HL-60/S4 (cell line): ENCODE results near the gene LRRC26.

ENCODE experiments used
- in situ Hi-C: fragments of 300-500 bp; cut with MboI; formaldehyde crosslinking; loops from 2 replicates; pipeline ENCODE4 v1.14.3; 2022; ENCODE audit warnings: low sequenced_read_pairs

Gene LRRC26

GRCh38 chr9:137169896-137170358 is at the start of gene LRRC26:
Gene LRRC26 (minus strand): TSS chr9:137170051. CDS start chr9:137169943, 108 bp downstream.
- in situ Hi-C loops, result no loop called here

GRCh38 chr9:137218754-137219271 is 49.0 kb upstream of the LRRC26 start:
- in situ Hi-C loops, result loop anchor here (25.0 kb wide), 1 partner anchor 432 kb away; the partner anchor contains the start of genes CCDC183 and TMEM141

GRCh38 chr9:137218212-137218753 is 48.4 kb upstream of the LRRC26 start:
- in situ Hi-C loops, result loop anchor here (25.0 kb wide), 1 partner anchor 431 kb away; the partner anchor contains the start of genes CCDC183 and TMEM141

GRCh38 chr9:137217276-137218211 is 47.7 kb upstream of the LRRC26 start:
- in situ Hi-C loops, result loop anchor here (25.0 kb wide), 1 partner anchor 430 kb away; the partner anchor contains the start of genes CCDC183 and TMEM141

- in situ Hi-C loops, result loop anchor here (25.0 kb wide), 1 partner anchor 429 kb away; the partner anchor contains the start of genes CCDC183 and TMEM141
Observed at GRCh38 chr9:137216188-137216965, 46.5 kb upstream of the LRRC26 start.

GRCh38 chr9:137215196-137215986 is 45.5 kb upstream of the LRRC26 start:
- in situ Hi-C loops, result loop anchor here (25.0 kb wide), 1 partner anchor 428 kb away; the partner anchor contains the start of genes CCDC183 and TMEM141

- in situ Hi-C loops, result loop anchor here (25.0 kb wide), 1 partner anchor 427 kb away; the partner anchor contains the start of genes CCDC183 and TMEM141
Observed at GRCh38 chr9:137214620-137215019, 44.8 kb upstream of the LRRC26 start.

GRCh38 chr9:137213160-137214060 is 43.6 kb upstream of the LRRC26 start:
- in situ Hi-C loops, result loop anchor here (25.0 kb wide), 1 partner anchor 426 kb away; the partner anchor contains the start of genes CCDC183 and TMEM141

- in situ Hi-C loops, result loop anchor here (25.0 kb wide), 1 partner anchor 425 kb away; the partner anchor contains the start of genes CCDC183 and TMEM141
Observed at GRCh38 chr9:137212520-137212919, 42.7 kb upstream of the LRRC26 start.

- in situ Hi-C loops, result loop anchor here (25.0 kb wide), 1 partner anchor 424 kb away; the partner anchor contains the start of genes CCDC183 and TMEM141
Observed at GRCh38 chr9:137211532-137211931, 41.7 kb upstream of the LRRC26 start.

GRCh38 chr9:137206602-137207001 is 36.8 kb upstream of the LRRC26 start:
- in situ Hi-C loops, result loop anchor here (25.0 kb wide), 1 partner anchor 419 kb away; the partner anchor contains the start of genes CCDC183 and TMEM141

- in situ Hi-C loops, result loop anchor here (25.0 kb wide), 1 partner anchor 418 kb away; the partner anchor contains the start of genes CCDC183 and TMEM141
Observed at GRCh38 chr9:137205126-137206069, 35.5 kb upstream of the LRRC26 start, which contains the start of the genes NDOR1 and TMEM203. Gene NDOR1 (plus strand): TSS chr9:137205700. CDS start chr9:137205778, 78 bp downstream. Gene TMEM203 (minus strand): TSS chr9:137205648. CDS start chr9:137205414, 234 bp downstream.

- in situ Hi-C loops, result loop anchor here (25.0 kb wide), 1 partner anchor 417 kb away; the partner anchor contains the start of genes CCDC183 and TMEM141
Observed at GRCh38 chr9:137204731-137205125, 34.9 kb upstream of the LRRC26 start.

GRCh38 chr9:137202966-137203365 is 33.1 kb upstream of the LRRC26 start:
- in situ Hi-C loops, result loop anchor here (25.0 kb wide), 1 partner anchor 416 kb away; the partner anchor contains the start of genes CCDC183 and TMEM141

- in situ Hi-C loops, result loop anchor here (25.0 kb wide), 1 partner anchor 414 kb away; the partner anchor contains the start of genes CCDC183 and TMEM141
Observed at GRCh38 chr9:137201205-137201868, 31.5 kb upstream of the LRRC26 start.
